ENCODE data around the gene PIM2.

PIM2 gene

GRCh38 chrX:48934581-48935300 lies 15.9 kb upstream of the PIM2 start:
- DNase-seq: peak; percentile 50

- no peak for DNase-seq
Observed at GRCh38 chrX:48933757-48934156, 14.9 kb upstream of the PIM2 start.

- no peak for DNase-seq
Observed at GRCh38 chrX:48927736-48928382, 9.0 kb upstream of the PIM2 start.

GRCh38 chrX:48927123-48927522 lies 8.3 kb upstream of the PIM2 start:
- DNase-seq: no peak

- DNase-seq: no peak
Observed at GRCh38 chrX:48924270-48924669, 5.4 kb upstream of the PIM2 start.

GRCh38 chrX:48923771-48924170 lies 4.9 kb upstream of the PIM2 start:
- DNase-seq: no peak

- DNase-seq: no peak
Observed at GRCh38 chrX:48920718-48921104, 1.9 kb upstream of the PIM2 start.

GRCh38 chrX:48919947-48920717 lies 1.3 kb upstream of the PIM2 start:
- peak; percentile 55 for DNase-seq

- peak; percentile 44 for DNase-seq
Observed at GRCh38 chrX:48919360-48919841, 577 bp upstream of the PIM2 start.

- no peak for DNase-seq
Observed at GRCh38 chrX:48918301-48918642, 552 bp downstream of the PIM2 start.

- DNase-seq: peak; percentile 89
Observed at GRCh38 chrX:48917139-48918001, 1.5 kb downstream of the PIM2 start.

GRCh38 chrX:48914593-48915493 lies 4.0 kb downstream of the PIM2 start:
- no peak for DNase-seq

- no peak for DNase-seq
Observed at GRCh38 chrX:48913605-48914366, 5.0 kb downstream of the PIM2 start.

GRCh38 chrX:48911412-48912182 lies 7.2 kb downstream of the PIM2 start, which contains the start of gene SLC35A2:
Gene SLC35A2, minus strand, starts transcription at chrX:48911646. Its CDS starts 10 bp downstream, at chrX:48911636.
- peak; percentile 89 for DNase-seq

GRCh38 chrX:48910926-48911411 lies 7.9 kb downstream of the PIM2 start:
- no peak for DNase-seq

- DNase-seq: no peak
Observed at GRCh38 chrX:48909703-48910294, 9.0 kb downstream of the PIM2 start.

- DNase-seq: no peak
Observed at GRCh38 chrX:48908600-48908999, 10.2 kb downstream of the PIM2 start.

GRCh38 chrX:48905090-48905790 lies 13.6 kb downstream of the PIM2 start:
- DNase-seq: no peak

- no peak for DNase-seq
Observed at GRCh38 chrX:48904626-48905025, 14.2 kb downstream of the PIM2 start.

All from CD4-positive, alpha-beta T cell treated with Interleukin-6 for 4 hours (primary cell).